ENCODE data around the gene RSPRY1. TPM values are rescaled to one million over a fixed set of nuclear protein-coding genes. Genes with fewer than 3 reads are reported as not detected.
A peak's percentile ranks its signal among the peaks of the same experiment; 100 is the strongest.
"Not testable (repeated sequence)": the region's sequence is repeated elsewhere in the genome, so short reads cannot be mapped to it uniquely, and the experiment has no call there.

RSPRY1 gene
- total and polyA plus RNA-seq, 2 donors from 2014 or later: 14.4 to 32.2 TPM

DNA sequence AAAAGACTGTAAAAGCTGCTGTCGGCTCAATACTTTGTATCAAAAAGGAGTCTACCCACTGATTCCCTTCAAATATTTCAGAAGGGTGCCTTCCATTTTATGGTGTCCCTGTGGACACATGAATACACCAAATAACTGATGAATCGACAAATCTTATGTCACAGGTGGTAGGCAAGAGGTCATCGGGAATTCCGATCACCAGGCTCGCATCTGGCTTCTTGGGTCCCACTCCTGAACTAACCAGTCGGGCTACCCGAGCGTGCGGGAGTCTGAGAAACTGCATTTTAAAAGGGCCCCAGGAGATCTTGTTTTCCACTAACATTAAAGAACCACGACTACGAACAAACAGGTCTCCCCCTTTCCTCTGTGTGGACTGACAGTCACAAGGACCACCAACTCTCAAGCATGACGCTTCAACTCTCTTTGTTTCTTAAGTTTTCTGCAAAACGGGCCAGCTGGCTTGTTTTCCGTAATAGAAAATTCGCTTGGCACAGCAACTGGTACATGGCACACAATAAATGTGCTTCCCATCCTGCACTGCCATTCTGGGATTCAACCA is 1.2 kb upstream of the RSPRY1 start:
- FAIRE-seq: no peak

DNA sequence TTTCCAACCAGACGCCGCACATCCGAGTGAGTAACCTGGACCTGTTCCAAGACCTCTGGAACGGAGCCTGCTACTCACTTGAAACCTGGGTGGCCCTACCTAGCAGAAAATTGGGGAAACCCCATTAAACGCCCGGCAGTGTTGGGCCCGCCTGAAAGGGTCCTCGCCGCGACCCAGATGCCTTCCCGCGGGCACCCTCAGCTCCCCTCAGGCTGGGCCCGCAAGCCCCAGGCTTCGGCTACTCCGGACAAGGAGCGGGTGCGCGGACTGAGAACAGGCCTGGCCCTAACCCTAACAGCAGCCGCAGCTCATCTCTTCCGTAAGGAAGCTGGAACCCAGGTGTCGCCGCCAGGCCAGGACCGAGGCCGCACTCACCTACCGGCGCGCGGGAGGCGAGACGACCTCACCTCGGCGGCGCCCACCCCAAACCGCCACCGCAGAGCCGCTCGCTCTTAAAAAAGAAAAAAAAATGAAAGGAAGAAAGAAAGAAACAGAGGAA is 634 bp upstream of the RSPRY1 start:
- TF ChIP-seq, protein P1, sequence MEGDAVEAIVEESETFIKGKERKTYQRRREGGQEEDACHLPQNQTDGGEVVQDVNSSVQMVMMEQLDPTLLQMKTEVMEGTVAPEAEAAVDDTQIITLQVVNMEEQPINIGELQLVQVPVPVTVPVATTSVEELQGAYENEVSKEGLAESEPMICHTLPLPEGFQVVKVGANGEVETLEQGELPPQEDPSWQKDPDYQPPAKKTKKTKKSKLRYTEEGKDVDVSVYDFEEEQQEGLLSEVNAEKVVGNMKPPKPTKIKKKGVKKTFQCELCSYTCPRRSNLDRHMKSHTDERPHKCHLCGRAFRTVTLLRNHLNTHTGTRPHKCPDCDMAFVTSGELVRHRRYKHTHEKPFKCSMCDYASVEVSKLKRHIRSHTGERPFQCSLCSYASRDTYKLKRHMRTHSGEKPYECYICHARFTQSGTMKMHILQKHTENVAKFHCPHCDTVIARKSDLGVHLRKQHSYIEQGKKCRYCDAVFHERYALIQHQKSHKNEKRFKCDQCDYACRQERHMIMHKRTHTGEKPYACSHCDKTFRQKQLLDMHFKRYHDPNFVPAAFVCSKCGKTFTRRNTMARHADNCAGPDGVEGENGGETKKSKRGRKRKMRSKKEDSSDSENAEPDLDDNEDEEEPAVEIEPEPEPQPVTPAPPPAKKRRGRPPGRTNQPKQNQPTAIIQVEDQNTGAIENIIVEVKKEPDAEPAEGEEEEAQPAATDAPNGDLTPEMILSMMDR (IDR thresholded peaks at IDR 0.05; ENCODE audit: borderline replicate concordance, extremely low read depth, insufficient read depth): no peak
- Histone ChIP-seq H3K4me1 (ENCODE audit: control insufficient read depth in 2 of 3, insufficient read depth in 2 of 3, low read depth in 1 of 3, low read length in 3 of 3) (peaks cover 0 to 19% (median 14%) of the 10 kb centered on the region in 3 donors), H3K36me3 (ENCODE audit: control insufficient read depth in 2 of 3, insufficient read depth in 3 of 3, low read length in 3 of 3) (no peaks in the 10 kb centered on the region), H3K9me3 (ENCODE audit: control insufficient read depth in 2 of 3, insufficient read depth in 1 of 3, low read length in 3 of 3) (no peaks in the 10 kb centered on the region), H3K4me3 (ENCODE audit: low read length in 3 of 3) (peak overlapping the region; percentile 70 to 92 (median 85)), H3K27ac (ENCODE audit: low read depth in 2 of 2, low read length in 2 of 2) (peak overlapping the region; percentile 80 to 92), H3K9ac (ENCODE audit: low read length in 3 of 3) (peak overlapping the region; percentile 4 to 89 (median 82)), H3K27me3 (ENCODE audit: control insufficient read depth, insufficient read depth, low read length) (no peaks in the 10 kb centered on the region)
- FAIRE-seq: no peak
- intact Hi-C loops (cut with DNase I): no loop called here
- DNase-seq: peak in 4 of 5 donors; percentile 56 to 83 (median 70)

More for the DNA sequence above, 1.2 kb upstream of the RSPRY1 start:
- no peaks in the 10 kb centered on the region for H3K9me3 ChIP-seq (ENCODE audit: control insufficient read depth in 2 of 3, insufficient read depth in 1 of 3, low read length in 3 of 3)
- peak overlapping the region; percentile 70 to 92 (median 85) for H3K4me3 ChIP-seq (ENCODE audit: low read length in 3 of 3)
- peak overlapping the region; percentile 80 to 92 for H3K27ac ChIP-seq (ENCODE audit: low read depth in 2 of 2, low read length in 2 of 2)
- H3K36me3 ChIP-seq (ENCODE audit: control insufficient read depth in 2 of 3, insufficient read depth in 3 of 3, low read length in 3 of 3): no peaks in the 10 kb centered on the region
- TF ChIP-seq, protein P1 (IDR thresholded peaks at IDR 0.05; ENCODE audit: borderline replicate concordance, extremely low read depth, insufficient read depth): no peak
- intact Hi-C loops (cut with DNase I): no loop called here
- peaks cover 0 to 19% (median 14%) of the 10 kb centered on the region in 3 donors for H3K4me1 ChIP-seq (ENCODE audit: control insufficient read depth in 2 of 3, insufficient read depth in 2 of 3, low read depth in 1 of 3, low read length in 3 of 3)
- peak overlapping the region; percentile 4 to 89 (median 82) for H3K9ac ChIP-seq (ENCODE audit: low read length in 3 of 3)
- peak in 4 of 5 donors; percentile 10 to 47 (median 34) for DNase-seq
- H3K27me3 ChIP-seq (ENCODE audit: control insufficient read depth, insufficient read depth, low read length): no peaks in the 10 kb centered on the region

DNA sequence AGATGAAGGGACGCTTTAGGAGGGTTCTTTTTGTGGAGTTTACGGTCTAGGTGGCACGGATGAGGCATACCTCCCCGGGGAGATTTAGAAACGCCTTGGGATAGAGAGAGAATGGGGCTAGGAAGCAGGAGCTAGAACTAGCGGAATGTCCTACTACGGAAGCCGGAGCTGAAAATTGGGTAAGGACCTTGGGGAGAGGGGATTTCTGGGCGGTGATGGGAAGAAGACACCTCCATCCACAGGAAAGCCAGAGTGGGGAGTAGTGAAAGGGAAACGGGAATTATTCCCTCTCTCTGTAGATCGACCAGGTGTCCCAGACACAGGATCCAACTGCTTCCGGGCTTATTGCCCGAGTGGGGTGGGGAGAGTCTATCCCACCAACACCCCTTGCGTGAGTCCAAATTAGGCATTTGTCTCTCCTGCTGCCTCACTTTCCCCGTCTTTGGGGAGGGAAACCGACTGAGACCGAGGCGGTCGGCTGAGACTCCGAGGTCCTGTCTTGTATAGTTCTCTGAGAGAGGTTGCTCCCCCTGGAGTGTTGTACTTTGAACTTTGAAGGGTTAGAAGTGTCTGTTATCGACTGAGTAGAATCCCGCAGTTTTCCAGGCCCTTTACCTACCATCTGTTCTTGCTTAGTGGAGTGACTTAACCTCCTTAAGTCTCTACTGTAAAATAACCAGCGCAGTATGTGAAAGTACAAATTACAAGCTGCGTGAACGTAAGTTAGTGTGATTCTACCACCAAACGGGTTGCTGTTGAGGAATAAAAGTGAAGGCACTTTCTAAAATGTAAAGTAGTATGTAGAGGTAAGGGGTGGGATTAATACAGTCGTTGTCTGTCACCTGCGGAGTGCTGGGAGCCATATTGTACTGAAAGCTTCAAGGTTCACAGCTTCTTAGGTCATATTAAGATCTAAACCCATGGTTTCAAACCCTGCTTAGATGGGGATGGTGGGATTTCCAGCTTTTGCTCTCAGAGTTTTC is 1.0 kb downstream of the RSPRY1 start:
- intact Hi-C loops (cut with DNase I): no loop called here
- no peaks in the 10 kb centered on the region for H3K9me3 ChIP-seq (ENCODE audit: control insufficient read depth in 2 of 3, insufficient read depth in 1 of 3, low read length in 3 of 3)
- H3K36me3 ChIP-seq (ENCODE audit: control insufficient read depth in 2 of 3, insufficient read depth in 3 of 3, low read length in 3 of 3): no peaks in the 10 kb centered on the region
- peak overlapping the region; percentile 80 to 93 (median 92) for H3K9ac ChIP-seq (ENCODE audit: low read length in 3 of 3)
- peak overlapping the region; percentile 89 to 97 (median 91) for H3K4me3 ChIP-seq (ENCODE audit: low read length in 3 of 3)
- TF ChIP-seq, protein P1 (IDR thresholded peaks at IDR 0.05; ENCODE audit: borderline replicate concordance, extremely low read depth, insufficient read depth): no peak
- H3K27ac ChIP-seq (ENCODE audit: low read depth in 2 of 2, low read length in 2 of 2): peak overlapping the region; percentile 91 to 95
- DNase-seq (peak in 4 of 5 donors; percentile 31 to 66 (median 62)), FAIRE-seq (no peak)
- peaks cover 0 to 19% (median 18%) of the 10 kb centered on the region in 3 donors for H3K4me1 ChIP-seq (ENCODE audit: control insufficient read depth in 2 of 3, insufficient read depth in 2 of 3, low read depth in 1 of 3, low read length in 3 of 3)
- H3K27me3 ChIP-seq (ENCODE audit: control insufficient read depth, insufficient read depth, low read length): no peaks in the 10 kb centered on the region

DNA sequence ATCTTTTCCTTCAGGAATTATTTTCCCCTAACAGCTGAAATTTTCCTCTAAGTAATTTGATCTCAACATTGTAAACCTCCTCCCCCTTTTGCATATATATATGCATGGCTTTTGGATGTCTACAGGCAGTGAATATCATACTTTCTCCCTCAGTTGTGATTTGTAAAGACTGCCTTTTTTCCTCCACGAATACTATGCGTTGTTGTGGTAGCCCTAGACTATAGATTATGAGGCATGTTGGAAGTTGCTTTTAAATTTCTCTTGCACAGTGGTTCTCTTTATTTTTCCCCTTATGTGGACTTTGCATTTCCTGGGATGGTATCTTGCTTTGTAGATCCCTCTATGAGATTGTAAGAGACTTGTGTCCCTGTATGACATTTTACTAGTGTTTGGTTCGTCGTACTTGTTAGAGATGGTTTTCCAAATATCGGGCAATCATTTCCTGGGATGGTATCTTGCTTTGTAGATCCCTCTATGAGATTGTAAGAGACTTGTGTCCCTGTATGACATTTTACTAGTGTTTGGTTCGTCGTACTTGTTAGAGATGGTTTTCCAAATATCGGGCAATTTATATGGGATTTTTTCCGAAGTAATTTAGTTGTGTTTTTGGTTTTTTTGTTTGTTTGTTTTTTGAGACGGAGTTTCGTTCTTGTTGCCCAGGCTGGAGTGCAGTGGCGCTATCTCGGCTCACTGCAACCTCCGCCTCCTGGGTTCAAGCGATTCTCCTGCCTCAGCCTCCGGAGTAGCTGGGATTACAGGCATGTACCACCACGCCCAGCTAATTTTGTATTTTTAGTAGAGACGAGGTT is 2.0 kb downstream of the RSPRY1 start:
- H3K27me3 ChIP-seq (ENCODE audit: control insufficient read depth, insufficient read depth, low read length); DNase-seq; H3K9me3 ChIP-seq (ENCODE audit: control insufficient read depth in 2 of 3, insufficient read depth in 1 of 3, low read length in 3 of 3); intact Hi-C loops (cut with DNase I); FAIRE-seq; H3K36me3 ChIP-seq (ENCODE audit: control insufficient read depth in 2 of 3, insufficient read depth in 3 of 3, low read length in 3 of 3): not testable (repeated sequence)
- Histone ChIP-seq H3K4me3 (ENCODE audit: low read length in 3 of 3) (peak overlapping the region; percentile 89 to 97 (median 91)), H3K4me1 (ENCODE audit: control insufficient read depth in 2 of 3, insufficient read depth in 2 of 3, low read depth in 1 of 3, low read length in 3 of 3) (peaks cover 0 to 19% (median 18%) of the 10 kb centered on the region in 3 donors), H3K27ac (ENCODE audit: low read depth in 2 of 2, low read length in 2 of 2) (peak overlapping the region in 1 of 2 donors; percentile 91), H3K9ac (ENCODE audit: low read length in 3 of 3) (peak overlapping the region; percentile 80 to 93 (median 92))
